GM18517 (cell line): ENCODE data around the gene CUL9.

ENCODE experiments used
- ATAC-seq: cut with Tn5 transposase; IDR thresholded peaks from one replicate; pipeline ENCODE4 v1.9.1; 2021; ENCODE audit warnings: mild to moderate bottlenecking, moderate library complexity; ENCODE audit not compliant: unreplicated experiment

CUL9 gene

GRCh38 chr6:43254138-43254817 is 72.3 kb downstream of the CUL9 start:
- ATAC-seq = no peak

GRCh38 chr6:43254846-43255245 is 72.8 kb downstream of the CUL9 start:
- ATAC-seq = no peak

GRCh38 chr6:43255408-43256054 is 73.5 kb downstream of the CUL9 start:
- ATAC-seq = no peak

GRCh38 chr6:43256670-43257366 is 74.8 kb downstream of the CUL9 start:
- no peak for ATAC-seq

GRCh38 chr6:43257367-43258145 is 75.6 kb downstream of the CUL9 start:
- ATAC-seq = no peak

GRCh38 chr6:43258180-43258579 is 76.2 kb downstream of the CUL9 start:
- no peak for ATAC-seq

- ATAC-seq = no peak
Measured at GRCh38 chr6:43258807-43259686, 77.1 kb downstream of the CUL9 start.

- no peak for ATAC-seq
Measured at GRCh38 chr6:43260791-43261190, 78.8 kb downstream of the CUL9 start.

- ATAC-seq = no peak
Measured at GRCh38 chr6:43261198-43261597, 79.2 kb downstream of the CUL9 start.

- ATAC-seq = no peak
Measured at GRCh38 chr6:43262000-43262779, 80.2 kb downstream of the CUL9 start.

GRCh38 chr6:43262780-43263313 is 80.9 kb downstream of the CUL9 start:
- ATAC-seq = no peak

GRCh38 chr6:43263314-43264178 is 81.5 kb downstream of the CUL9 start:
- no peak for ATAC-seq

- no peak for ATAC-seq
Measured at GRCh38 chr6:43264599-43265145, 82.7 kb downstream of the CUL9 start.

- no peak for ATAC-seq
Measured at GRCh38 chr6:43265564-43265963, 83.6 kb downstream of the CUL9 start.

- no peak for ATAC-seq
Measured at GRCh38 chr6:43267619-43268354, 85.8 kb downstream of the CUL9 start.

GRCh38 chr6:43268355-43268700 is 86.3 kb downstream of the CUL9 start:
- ATAC-seq = no peak

- ATAC-seq = no peak
Measured at GRCh38 chr6:43268782-43269272, 86.8 kb downstream of the CUL9 start.
